Activated naive CD8-positive, alpha-beta T cell (primary cell): ENCODE data around the gene C17orf50.

ENCODE experiments used
- H3K27ac Mint-ChIP-seq: one replicate; pipeline ENCODE4 v1.8.0; 2021; ENCODE audit warnings: mixed read lengths
- H3K27me3 Mint-ChIP-seq: one replicate; pipeline ENCODE4 v1.8.0; 2021; ENCODE audit warnings: mixed read lengths
- H3K36me3 Mint-ChIP-seq: one replicate; pipeline ENCODE4 v1.8.0; 2021; ENCODE audit warnings: mixed read lengths
- H3K4me1 Mint-ChIP-seq: one replicate; pipeline ENCODE4 v1.8.0; 2021; ENCODE audit warnings: low read depth, mixed read lengths
- H3K4me3 Mint-ChIP-seq: one replicate; pipeline ENCODE4 v1.8.0; 2021; ENCODE audit warnings: mild to moderate bottlenecking, mixed read lengths
- H3K9me3 Mint-ChIP-seq: one replicate; pipeline ENCODE4 v1.8.0; 2021; ENCODE audit warnings: low read depth, mixed read lengths

C17orf50 gene

GRCh38 chr17:35760587-35760986, at the start of gene C17orf50:
Gene C17orf50 (plus strand): TSS chr17:35760887. CDS start chr17:35760942, 55 bp downstream.
- Mint-ChIP-seq H3K36me3 (no peaks in the 10 kb centered on the region), H3K27me3 (no peaks in the 10 kb centered on the region), H3K4me3 (no peak within 1 kb of the TSS), H3K4me1 (peaks cover 8% of the 10 kb centered on the region), H3K27ac (no peak within 1 kb of the TSS), H3K9me3 (no peaks in the 10 kb centered on the region)

DNA sequence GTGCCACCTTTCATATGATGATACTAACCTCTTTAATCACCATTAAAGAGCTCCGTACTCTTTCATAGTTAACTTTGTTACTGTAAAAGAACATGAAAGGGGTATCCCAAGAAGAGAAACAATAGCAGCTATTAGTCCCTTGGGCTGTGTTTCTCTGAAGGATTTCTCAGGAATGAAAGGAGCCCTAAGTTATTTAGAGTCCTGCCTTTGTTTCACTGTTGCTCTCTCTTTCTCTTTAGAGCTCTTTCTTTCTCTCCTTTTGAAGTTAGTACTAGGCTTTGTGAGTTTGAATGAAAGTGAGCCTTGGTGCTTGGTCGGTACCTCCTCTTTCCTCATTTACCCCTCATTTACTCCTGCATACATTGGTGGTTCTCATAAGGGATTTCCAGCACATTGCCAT, 49.7 kb upstream of the C17orf50 start:
- H3K27ac Mint-ChIP-seq: no peak overlapping the region
- peaks cover 10% of the 10 kb centered on the region for H3K36me3 Mint-ChIP-seq
- no peaks in the 10 kb centered on the region for H3K27me3 Mint-ChIP-seq
- H3K4me3 Mint-ChIP-seq: no peak overlapping the region
- peaks cover 34% of the 10 kb centered on the region for H3K4me1 Mint-ChIP-seq
- H3K9me3 Mint-ChIP-seq: no peaks in the 10 kb centered on the region

GRCh38 chr17:35713069-35713728, 47.5 kb upstream of the C17orf50 start:
- Mint-ChIP-seq H3K27me3 (no peaks in the 10 kb centered on the region), H3K36me3 (peaks cover 14% of the 10 kb centered on the region), H3K4me3 (no peak overlapping the region), H3K9me3 (no peaks in the 10 kb centered on the region), H3K27ac (no peak overlapping the region), H3K4me1 (peaks cover 22% of the 10 kb centered on the region)

GRCh38 chr17:35714988-35715387, 45.7 kb upstream of the C17orf50 start:
- Mint-ChIP-seq H3K27ac (no peak overlapping the region), H3K9me3 (no peaks in the 10 kb centered on the region), H3K4me3 (no peak overlapping the region), H3K4me1 (peaks cover 10% of the 10 kb centered on the region), H3K27me3 (no peaks in the 10 kb centered on the region), H3K36me3 (peaks cover 15% of the 10 kb centered on the region)

DNA sequence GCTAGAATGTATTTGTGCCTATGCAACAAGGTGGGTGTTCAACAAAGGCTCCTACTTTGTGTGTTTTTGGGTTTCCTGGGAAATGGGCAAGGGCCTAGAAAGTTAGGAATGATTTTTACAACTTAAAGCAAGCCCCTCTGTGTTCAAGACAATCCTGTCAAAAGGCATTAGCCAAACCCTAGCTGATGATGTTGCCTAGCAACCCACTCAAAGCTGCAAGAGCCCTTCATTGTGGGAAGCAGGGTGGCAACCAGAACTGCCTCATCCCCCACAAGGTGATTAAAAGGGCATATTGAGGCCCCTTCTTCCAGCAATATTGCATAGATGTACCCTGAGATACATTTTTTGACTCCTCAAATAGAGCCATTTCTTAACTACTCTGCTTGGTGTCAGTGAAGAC, 45.3 kb upstream of the C17orf50 start:
- Mint-ChIP-seq H3K9me3 (no peaks in the 10 kb centered on the region), H3K36me3 (peaks cover 15% of the 10 kb centered on the region), H3K4me3 (no peak overlapping the region), H3K27ac (no peak overlapping the region), H3K4me1 (peaks cover 10% of the 10 kb centered on the region), H3K27me3 (no peaks in the 10 kb centered on the region)

GRCh38 chr17:35716173-35716572, 44.5 kb upstream of the C17orf50 start:
- Mint-ChIP-seq H3K9me3 (no peaks in the 10 kb centered on the region), H3K27ac (no peak overlapping the region), H3K4me3 (no peak overlapping the region), H3K4me1 (peaks cover 8% of the 10 kb centered on the region), H3K36me3 (peaks cover 11% of the 10 kb centered on the region), H3K27me3 (no peaks in the 10 kb centered on the region)

DNA sequence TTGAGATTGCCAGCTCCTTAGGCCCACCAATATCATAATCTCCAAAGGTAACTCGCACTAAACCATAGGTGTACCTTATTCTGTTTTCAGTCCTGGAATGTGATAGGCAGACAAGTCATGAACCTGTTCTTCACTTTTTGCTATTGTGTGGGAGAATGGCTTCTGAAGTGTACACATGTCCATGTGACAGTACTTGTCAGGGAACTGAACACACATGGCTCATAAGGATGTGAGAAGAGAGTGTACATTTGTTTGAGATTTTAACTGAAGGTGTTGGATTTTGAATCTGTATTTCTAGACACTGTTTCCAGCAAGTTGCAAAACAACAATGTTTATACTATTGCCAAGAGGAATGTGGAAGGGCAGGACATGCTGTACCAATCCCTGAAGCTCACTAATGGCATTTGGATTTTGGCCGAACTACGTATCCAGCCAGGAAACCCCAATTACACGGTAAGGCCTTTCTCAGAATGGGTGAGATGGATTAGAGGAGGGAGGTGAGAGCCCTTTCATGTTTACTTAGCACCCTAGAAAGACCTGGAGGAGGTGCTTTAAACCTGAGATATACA, 43.7 kb upstream of the C17orf50 start:
- Mint-ChIP-seq H3K4me1 (peaks cover 2% of the 10 kb centered on the region), H3K4me3 (no peak overlapping the region), H3K27me3 (no peaks in the 10 kb centered on the region)

GRCh38 chr17:35717475-35717874, 43.2 kb upstream of the C17orf50 start:
- Mint-ChIP-seq H3K27ac (no peak overlapping the region), H3K36me3 (peaks cover 11% of the 10 kb centered on the region), H3K9me3 (no peaks in the 10 kb centered on the region), H3K4me1 (no peaks in the 10 kb centered on the region), H3K4me3 (no peak overlapping the region), H3K27me3 (no peaks in the 10 kb centered on the region)

More for the DNA sequence above, 43.7 kb upstream of the C17orf50 start:
- H3K36me3 Mint-ChIP-seq: peaks cover 11% of the 10 kb centered on the region
- H3K27ac Mint-ChIP-seq: no peak overlapping the region
- no peaks in the 10 kb centered on the region for H3K9me3 Mint-ChIP-seq

DNA sequence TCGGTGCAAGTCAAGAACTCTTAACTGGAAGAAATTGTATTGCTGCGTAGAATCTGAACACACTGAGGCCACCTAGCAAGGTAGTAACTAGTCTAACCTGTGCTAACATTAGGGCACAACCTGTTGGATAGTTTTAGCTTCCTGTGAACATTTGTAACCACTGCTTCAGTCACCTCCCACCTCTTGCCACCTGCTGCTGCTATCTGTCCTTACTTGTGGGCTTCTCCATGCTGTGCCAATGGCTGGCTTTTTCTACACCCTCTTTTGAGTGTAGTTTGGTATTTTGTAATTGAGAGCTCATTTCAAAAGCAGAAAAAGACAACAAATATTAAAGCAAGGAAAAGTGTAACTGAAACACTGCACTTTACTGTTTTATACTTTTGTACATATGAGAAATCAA, 37.0 kb upstream of the C17orf50 start:
- Mint-ChIP-seq H3K36me3 (peaks cover 15% of the 10 kb centered on the region), H3K27me3 (no peaks in the 10 kb centered on the region), H3K9me3 (no peaks in the 10 kb centered on the region), H3K27ac (no peak overlapping the region), H3K4me1 (no peaks in the 10 kb centered on the region), H3K4me3 (no peak overlapping the region)

DNA sequence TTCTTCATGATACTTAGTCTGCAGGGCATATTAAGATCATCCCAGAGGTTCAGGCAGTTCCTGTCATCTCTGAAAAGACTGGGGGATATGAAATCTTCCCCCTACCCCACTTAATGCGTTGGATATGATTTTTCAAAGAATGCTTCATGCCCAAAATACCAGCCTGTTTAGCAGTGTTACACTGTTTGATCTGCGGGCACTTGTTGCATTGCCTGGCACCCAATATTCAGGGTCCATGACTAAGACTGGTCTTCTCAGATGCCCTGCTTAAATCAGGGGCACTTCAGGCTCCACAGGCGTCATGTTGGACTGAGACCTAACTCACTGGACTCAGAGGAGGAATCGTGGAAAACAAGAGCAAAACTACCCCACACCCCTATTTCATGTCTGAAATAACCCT, 35.6 kb upstream of the C17orf50 start:
- no peaks in the 10 kb centered on the region for H3K9me3 Mint-ChIP-seq
- H3K4me3 Mint-ChIP-seq: no peak overlapping the region
- peaks cover 8% of the 10 kb centered on the region for H3K4me1 Mint-ChIP-seq
- H3K27me3 Mint-ChIP-seq: no peaks in the 10 kb centered on the region
- peaks cover 11% of the 10 kb centered on the region for H3K36me3 Mint-ChIP-seq
- H3K27ac Mint-ChIP-seq: no peak overlapping the region

- peaks cover 15% of the 10 kb centered on the region for H3K4me1 Mint-ChIP-seq
- peaks cover 10% of the 10 kb centered on the region for H3K36me3 Mint-ChIP-seq
- H3K27me3 Mint-ChIP-seq: no peaks in the 10 kb centered on the region
- no peaks in the 10 kb centered on the region for H3K9me3 Mint-ChIP-seq
- H3K4me3 Mint-ChIP-seq: no peak overlapping the region
- no peak overlapping the region for H3K27ac Mint-ChIP-seq
These were observed 34.9 kb upstream of the C17orf50 start for GRCh38 chr17:35725802-35726126.

- Mint-ChIP-seq H3K27me3 (no peaks in the 10 kb centered on the region), H3K4me3 (no peak overlapping the region), H3K36me3 (peaks cover 10% of the 10 kb centered on the region), H3K9me3 (no peaks in the 10 kb centered on the region), H3K4me1 (peaks cover 20% of the 10 kb centered on the region), H3K27ac (no peak overlapping the region)
These were observed 34.3 kb upstream of the C17orf50 start for GRCh38 chr17:35726127-35726952.

GRCh38 chr17:35726953-35727460, 33.7 kb upstream of the C17orf50 start:
- H3K4me3 Mint-ChIP-seq: no peak overlapping the region
- H3K27ac Mint-ChIP-seq: no peak overlapping the region
- H3K27me3 Mint-ChIP-seq: no peaks in the 10 kb centered on the region
- H3K9me3 Mint-ChIP-seq: no peaks in the 10 kb centered on the region
- peaks cover 20% of the 10 kb centered on the region for H3K4me1 Mint-ChIP-seq
- H3K36me3 Mint-ChIP-seq: peaks cover 10% of the 10 kb centered on the region

- Mint-ChIP-seq H3K9me3 (no peaks in the 10 kb centered on the region), H3K36me3 (peaks cover 10% of the 10 kb centered on the region), H3K27ac (no peak overlapping the region), H3K4me3 (no peak overlapping the region), H3K27me3 (no peaks in the 10 kb centered on the region), H3K4me1 (peaks cover 20% of the 10 kb centered on the region)
These were observed 33.1 kb upstream of the C17orf50 start for GRCh38 chr17:35727635-35728034.

DNA sequence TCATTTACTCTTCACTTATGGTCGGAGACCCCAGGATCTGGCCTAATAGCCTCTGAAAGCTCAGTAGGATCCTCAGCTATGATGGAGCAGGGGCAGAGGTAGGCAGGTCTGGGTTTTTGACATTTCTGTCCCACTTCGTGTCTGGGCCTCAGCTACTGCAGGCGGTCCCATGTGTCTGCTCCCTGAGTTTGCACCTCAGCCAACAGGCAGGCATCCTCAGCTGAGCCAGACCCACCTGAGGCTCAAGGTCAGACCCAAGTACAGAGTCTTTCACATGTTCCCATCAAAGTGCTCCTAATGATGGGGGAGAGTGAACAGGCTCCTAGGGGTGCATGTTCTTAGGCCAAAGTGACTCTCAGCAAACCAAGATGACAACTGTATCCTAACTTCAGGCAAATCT, 32.1 kb upstream of the C17orf50 start:
- Mint-ChIP-seq H3K4me1 (peaks cover 20% of the 10 kb centered on the region), H3K36me3 (peaks cover 10% of the 10 kb centered on the region), H3K27me3 (no peaks in the 10 kb centered on the region), H3K9me3 (no peaks in the 10 kb centered on the region), H3K27ac (no peak overlapping the region), H3K4me3 (no peak overlapping the region)
